Omental fat pad (tissue), 4 donors: ENCODE results near the gene MSRB3. TPM values are rescaled to one million over a fixed set of nuclear protein-coding genes. Genes with fewer than 3 reads are reported as not detected.

Experiments used
- ATAC-seq: fragments of 150-250 bp; one replicate; pipeline ENCODE4 v1.9.1; 2016; ENCODE audit warnings: mild to moderate bottlenecking, moderate library complexity; ENCODE audit not compliant: low FRiP score
- DNase-seq: peaks from one replicate; pipeline ENCODE4 v3.0.0-alpha.2; 2019; ENCODE audit warnings: low spot score
- total RNA-seq, 4 donors: library from RNA; depleted of rRNA; stranded (reverse); fragments of >200 nt; gene quantifications; one replicate each; pipeline ENCODE4 v1.1.0, GENCODE V29; 2016
- TF ChIP-seq, protein P1 (sequence below), 3 donors: fragments of 450-650 bp; IDR thresholded peaks; one replicate each; pipeline ENCODE4 v1.5.1; 2016 to 2017; ENCODE audit warnings: antibody characterized with exemption in 3 of 3, mild to moderate bottlenecking in 3 of 3, moderate library complexity in 2 of 3

MSRB3 gene
- total RNA-seq, 4 donors from 2014 or later = 36.8 to 49.7 (median 44.8) TPM

DNA sequence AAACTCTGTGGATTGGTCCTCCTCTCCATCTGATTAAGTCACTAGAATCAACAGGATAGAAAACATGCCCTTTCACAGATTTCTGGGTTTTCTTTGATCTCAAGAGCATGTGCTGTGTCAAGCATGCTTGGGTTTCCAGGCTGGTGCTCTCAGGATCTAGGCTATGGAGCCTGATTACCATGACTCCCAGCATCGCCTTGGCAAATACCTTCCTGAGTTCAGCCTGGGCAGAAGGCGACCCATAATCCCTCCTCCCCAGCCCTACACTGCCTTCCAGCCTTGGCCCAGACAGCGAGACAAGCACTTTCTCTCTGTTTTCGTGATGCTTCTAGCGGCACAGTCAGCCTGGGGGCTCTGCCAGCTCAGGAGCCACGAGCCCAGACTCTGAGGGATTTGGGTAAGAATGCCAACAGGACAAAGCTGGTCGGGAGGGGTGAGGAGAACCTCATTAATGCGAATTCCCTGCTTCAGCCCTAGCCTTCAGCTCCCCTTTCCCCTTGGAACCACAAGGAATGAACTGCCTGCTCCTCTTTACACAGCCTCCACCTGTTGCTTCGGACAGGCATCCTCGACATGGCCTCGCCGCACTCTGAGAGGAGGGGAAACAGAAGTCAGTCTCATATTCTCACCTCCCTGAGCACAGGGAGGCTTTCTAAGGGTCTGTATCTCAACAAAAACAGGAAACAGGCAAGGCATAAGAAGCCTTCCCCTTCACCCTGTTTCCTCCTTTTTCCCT is 227.1 kb downstream of the MSRB3 start:
- ATAC-seq (no peak), DNase-seq (no peak)
- TF ChIP-seq, protein P1, sequence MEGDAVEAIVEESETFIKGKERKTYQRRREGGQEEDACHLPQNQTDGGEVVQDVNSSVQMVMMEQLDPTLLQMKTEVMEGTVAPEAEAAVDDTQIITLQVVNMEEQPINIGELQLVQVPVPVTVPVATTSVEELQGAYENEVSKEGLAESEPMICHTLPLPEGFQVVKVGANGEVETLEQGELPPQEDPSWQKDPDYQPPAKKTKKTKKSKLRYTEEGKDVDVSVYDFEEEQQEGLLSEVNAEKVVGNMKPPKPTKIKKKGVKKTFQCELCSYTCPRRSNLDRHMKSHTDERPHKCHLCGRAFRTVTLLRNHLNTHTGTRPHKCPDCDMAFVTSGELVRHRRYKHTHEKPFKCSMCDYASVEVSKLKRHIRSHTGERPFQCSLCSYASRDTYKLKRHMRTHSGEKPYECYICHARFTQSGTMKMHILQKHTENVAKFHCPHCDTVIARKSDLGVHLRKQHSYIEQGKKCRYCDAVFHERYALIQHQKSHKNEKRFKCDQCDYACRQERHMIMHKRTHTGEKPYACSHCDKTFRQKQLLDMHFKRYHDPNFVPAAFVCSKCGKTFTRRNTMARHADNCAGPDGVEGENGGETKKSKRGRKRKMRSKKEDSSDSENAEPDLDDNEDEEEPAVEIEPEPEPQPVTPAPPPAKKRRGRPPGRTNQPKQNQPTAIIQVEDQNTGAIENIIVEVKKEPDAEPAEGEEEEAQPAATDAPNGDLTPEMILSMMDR (IDR thresholded peaks at IDR 0.05) = no peak

DNA sequence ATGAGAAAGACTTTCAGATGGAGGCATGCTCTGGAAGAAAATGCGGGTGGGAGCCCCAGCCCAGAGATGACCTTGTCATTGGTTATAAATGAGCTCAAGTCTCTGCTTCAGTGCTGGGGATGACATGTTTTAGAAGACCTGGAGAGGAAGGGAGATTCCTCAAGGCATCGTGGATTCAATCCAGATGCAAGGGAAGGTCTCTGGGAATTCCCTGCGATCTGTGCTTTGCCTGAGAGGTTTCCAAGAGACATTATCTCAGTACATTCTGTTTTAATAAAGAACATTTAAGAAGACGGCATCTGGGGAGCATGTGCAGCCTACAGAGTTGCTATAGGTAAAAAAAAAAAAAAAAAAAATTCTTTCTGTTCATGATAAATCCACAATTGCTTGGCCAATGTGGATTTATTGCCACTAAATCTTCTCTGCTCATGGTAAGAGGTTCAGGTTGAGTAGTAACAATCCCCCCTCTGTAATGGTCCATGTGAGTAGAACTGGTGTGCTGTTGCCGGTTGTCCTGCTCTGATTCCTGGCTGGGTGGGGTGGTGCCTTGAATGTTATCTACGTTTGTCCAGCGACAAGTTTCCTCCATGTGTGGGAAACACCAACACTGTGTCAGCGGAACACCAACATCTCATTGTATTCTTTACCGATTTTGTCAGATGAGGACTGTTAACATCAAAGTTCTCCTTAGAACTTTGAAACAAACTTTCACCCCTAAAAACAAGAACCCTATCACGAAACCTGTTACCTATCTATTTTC is 230.0 kb downstream of the MSRB3 start:
- no peak for DNase-seq
- TF ChIP-seq, protein P1 (IDR thresholded peaks at IDR 0.05) = no peak
- ATAC-seq = no peak

DNA sequence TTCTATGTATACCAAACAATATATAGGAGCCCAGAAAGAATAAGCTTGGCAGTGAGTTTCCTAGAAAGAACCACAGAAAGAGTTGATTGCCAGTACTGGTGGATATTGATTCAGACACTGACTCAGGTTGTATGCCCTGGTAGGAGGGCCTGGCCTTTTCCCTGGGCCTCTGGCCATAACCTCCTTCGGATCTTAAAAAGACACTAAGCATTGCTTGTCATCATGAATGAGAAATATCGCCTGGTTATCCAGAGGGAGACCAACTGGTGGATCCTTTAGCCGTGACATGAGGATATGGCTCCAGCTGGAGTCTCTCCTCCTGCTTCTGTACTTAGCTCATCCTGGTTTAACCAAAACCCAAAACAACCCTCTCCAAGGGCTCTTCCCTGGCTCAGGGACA is 231.5 kb downstream of the MSRB3 start:
- TF ChIP-seq, protein P1 (IDR thresholded peaks at IDR 0.05) = no peak
- ATAC-seq = no peak

DNA sequence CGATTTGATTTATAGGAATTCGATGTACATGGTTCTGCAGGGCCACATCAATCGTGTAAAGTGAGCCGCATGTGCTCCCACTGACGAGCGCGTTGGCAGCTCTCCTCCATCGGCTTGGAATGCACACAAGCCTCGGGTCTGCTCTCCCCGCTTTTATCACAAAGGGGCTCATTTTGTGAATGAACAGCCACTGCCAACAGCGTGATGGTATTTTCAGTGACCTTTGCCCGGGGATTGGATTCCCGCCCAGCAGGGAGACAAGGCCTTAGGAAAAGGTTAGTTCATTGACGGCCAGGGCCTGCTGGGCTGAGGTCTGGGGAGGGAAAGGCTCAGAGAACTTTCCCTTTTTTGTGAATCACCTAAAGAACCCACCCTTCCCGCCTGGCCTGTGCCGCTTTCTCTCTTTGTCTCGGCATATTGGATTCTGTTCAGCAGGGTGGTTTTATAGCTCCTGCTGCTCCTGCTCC is 232.1 kb downstream of the MSRB3 start:
- TF ChIP-seq, protein P1 (IDR thresholded peaks at IDR 0.05) = no peak
- ATAC-seq = peak; percentile 52

More for the DNA sequence above, 231.5 kb downstream of the MSRB3 start:
- DNase-seq = no peak

DNA sequence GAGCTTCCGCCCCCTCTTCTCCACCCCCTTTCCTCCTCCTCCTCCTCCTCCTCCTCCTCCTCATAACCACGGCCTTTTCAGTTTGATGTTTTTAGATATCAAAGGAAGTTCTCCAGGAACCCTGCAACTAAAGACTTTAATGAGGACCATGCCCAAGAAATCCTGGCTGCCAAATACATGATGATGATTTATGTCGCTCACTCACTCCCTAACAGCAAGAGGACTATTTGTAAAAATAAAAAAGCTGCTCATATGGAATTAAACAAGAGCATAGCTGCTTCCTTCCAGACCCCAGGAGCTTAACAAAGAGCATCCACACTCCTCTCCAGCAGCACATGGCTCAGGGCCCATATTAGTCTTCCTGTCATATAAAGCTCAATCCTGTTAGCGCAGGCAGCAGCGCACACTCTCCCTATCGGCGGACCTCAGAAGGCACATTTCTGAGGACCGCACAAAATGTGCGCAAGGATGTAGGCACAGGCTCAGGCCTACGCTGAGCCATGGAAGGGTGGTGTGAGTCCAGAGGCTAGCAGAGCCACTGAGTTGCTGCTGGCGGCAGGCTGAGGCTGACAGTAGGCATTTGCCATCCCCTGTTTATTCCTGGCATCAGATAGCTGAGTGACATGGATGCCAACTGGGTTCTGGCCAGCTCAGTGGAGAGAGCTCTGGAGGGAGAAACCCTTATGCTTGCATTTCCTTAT is 232.8 kb downstream of the MSRB3 start:
- DNase-seq (no peak), ATAC-seq (peak; percentile 60)
- TF ChIP-seq, protein P1 (IDR thresholded peaks at IDR 0.05) = no peak

More for the DNA sequence above, 232.1 kb downstream of the MSRB3 start:
- DNase-seq = no peak

DNA sequence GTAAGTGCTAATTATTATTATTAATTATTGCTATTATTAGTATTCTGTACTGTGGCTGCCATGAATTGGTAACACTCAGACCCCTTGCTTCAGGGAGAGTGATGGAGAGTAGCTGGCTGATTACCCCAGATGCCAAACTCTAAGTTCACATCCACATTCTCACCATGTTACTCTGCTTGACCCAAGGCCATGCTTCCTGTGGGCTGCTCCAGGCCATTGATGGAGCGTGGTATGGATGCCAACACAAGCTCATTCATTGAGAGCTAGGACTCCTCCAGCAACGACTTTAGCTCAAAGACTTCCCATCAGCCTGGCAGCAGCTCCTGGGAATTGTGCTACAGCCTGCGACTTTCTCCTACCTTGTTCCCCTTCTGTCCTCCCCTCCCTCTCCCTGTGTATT is 233.4 kb downstream of the MSRB3 start:
- TF ChIP-seq, protein P1 (IDR thresholded peaks at IDR 0.05) = no peak
- DNase-seq = no peak
- ATAC-seq = no peak

Other genes with a start within 250 kb of the MSRB3 start
- gene WIF1, start 157.4 kb upstream of the MSRB3 start, total RNA-seq = 1 to 10 TPM in 2 of 4 donors, under 1 TPM in 1, not detected in 1; 0.95 to 3.5 (median 1.3) TPM
- 10 to 100 TPM; 27.4 to 61.0 (median 34.8) TPM for gene LEMD3, start 109.1 kb upstream of the MSRB3 start, total RNA-seq